MCF 10A (cell line): Measurements from ENCODE around the gene PISD. TPM values are rescaled to one million over a fixed set of nuclear protein-coding genes. Genes with fewer than 3 reads are reported as not detected.
"Not testable (repeated sequence)": the region's sequence is repeated elsewhere in the genome, so short reads cannot be mapped to it uniquely, and the experiment has no call there.

Experiments
- BruUV-seq: library from RNA; stranded (reverse); fragments of 400-500 nt; replicated peaks from 2 replicates; lab custom pipeline; 2021; lab: Mats Ljungman, UMichigan
- CTCF ChIA-PET: fragments of 300-600 bp; sonication (Branson Sonifier 250); formaldehyde crosslinking; extraction: SDS; loops from one replicate; lab custom pipeline; 2021; ENCODE audit warnings: antibody characterized with exemption, inconsistent platforms; lab: Yijun Ruan, JAX
- POLR2A ChIA-PET: fragments of 300-600, 350-650 bp; sonication (Branson Sonifier 250); formaldehyde crosslinking; extraction: SDS; loops from one replicate; lab custom pipeline; 2020; ENCODE audit warnings: antibody characterized with exemption, inconsistent platforms; lab: Yijun Ruan, JAX
- DNase-seq: peaks from one replicate; pipeline ENCODE4 v3.0.0-alpha.2; 2018; ENCODE audit not compliant: unreplicated experiment
- H3K27ac Mint-ChIP-seq: one replicate; pipeline ENCODE4 v1.8.0; 2022; ENCODE audit warnings: mild to moderate bottlenecking, low read depth, mixed read lengths; ENCODE audit not compliant: unreplicated experiment
- H3K27me3 Mint-ChIP-seq: one replicate; pipeline ENCODE4 v1.8.0; 2022; ENCODE audit warnings: mixed read lengths; ENCODE audit not compliant: insufficient read depth, unreplicated experiment
- H3K36me3 Mint-ChIP-seq: one replicate; pipeline ENCODE4 v1.8.0; 2022; ENCODE audit warnings: mild to moderate bottlenecking, moderate library complexity, mixed read lengths; ENCODE audit not compliant: insufficient read depth, unreplicated experiment
- H3K4me1 Mint-ChIP-seq: one replicate; pipeline ENCODE4 v1.8.0; 2022; ENCODE audit warnings: mixed read lengths; ENCODE audit not compliant: insufficient read depth, unreplicated experiment
- H3K4me3 Mint-ChIP-seq: one replicate; pipeline ENCODE4 v1.8.0; 2022; ENCODE audit warnings: mild to moderate bottlenecking, moderate library complexity, mixed read lengths; ENCODE audit not compliant: unreplicated experiment
- H3K9me3 Mint-ChIP-seq: one replicate; pipeline ENCODE4 v1.8.0; 2022; ENCODE audit warnings: mixed read lengths; ENCODE audit not compliant: unreplicated experiment
- intact Hi-C: fragments of 100-400 bp; cut with micrococcal nuclease; formaldehyde crosslinking; loops from 2 replicates; pipeline ENCODE4 v1.14.1; 2022
- total RNA-seq: library from RNA; stranded (reverse); gene quantifications from 2 replicates; pipeline ENCODE4 v1.2.3, GENCODE V29; 2022
- TF ChIP-seq, protein P1 (sequence below): fragments of 200-600 bp; IDR thresholded peaks from one replicate; pipeline ENCODE4 v1.8.0; 2022; ENCODE audit warnings: antibody characterized with exemption, mild to moderate bottlenecking; ENCODE audit not compliant: unreplicated experiment

Gene PISD
- total RNA-seq, 1 experiment from 2014 or later: 48.2 TPM

- Mint-ChIP-seq H3K4me3 (no peak overlapping the region), H3K27me3 (no peaks in the 10 kb centered on the region), H3K36me3 (peaks cover 23% of the 10 kb centered on the region), H3K9me3 (peaks cover 17% of the 10 kb centered on the region), H3K27ac (no peak overlapping the region), H3K4me1 (peaks cover 38% of the 10 kb centered on the region)
- no TSS peak for BruUV-seq
- ChIA-PET POLR2A (no interaction called here), CTCF (interaction anchor here (0.6 kb wide), 1 partner anchor 122 kb away, joined by 4 read pairs; no protein-coding TSS in a partner anchor)
- no peak for DNase-seq
- TF ChIP-seq, protein P1, sequence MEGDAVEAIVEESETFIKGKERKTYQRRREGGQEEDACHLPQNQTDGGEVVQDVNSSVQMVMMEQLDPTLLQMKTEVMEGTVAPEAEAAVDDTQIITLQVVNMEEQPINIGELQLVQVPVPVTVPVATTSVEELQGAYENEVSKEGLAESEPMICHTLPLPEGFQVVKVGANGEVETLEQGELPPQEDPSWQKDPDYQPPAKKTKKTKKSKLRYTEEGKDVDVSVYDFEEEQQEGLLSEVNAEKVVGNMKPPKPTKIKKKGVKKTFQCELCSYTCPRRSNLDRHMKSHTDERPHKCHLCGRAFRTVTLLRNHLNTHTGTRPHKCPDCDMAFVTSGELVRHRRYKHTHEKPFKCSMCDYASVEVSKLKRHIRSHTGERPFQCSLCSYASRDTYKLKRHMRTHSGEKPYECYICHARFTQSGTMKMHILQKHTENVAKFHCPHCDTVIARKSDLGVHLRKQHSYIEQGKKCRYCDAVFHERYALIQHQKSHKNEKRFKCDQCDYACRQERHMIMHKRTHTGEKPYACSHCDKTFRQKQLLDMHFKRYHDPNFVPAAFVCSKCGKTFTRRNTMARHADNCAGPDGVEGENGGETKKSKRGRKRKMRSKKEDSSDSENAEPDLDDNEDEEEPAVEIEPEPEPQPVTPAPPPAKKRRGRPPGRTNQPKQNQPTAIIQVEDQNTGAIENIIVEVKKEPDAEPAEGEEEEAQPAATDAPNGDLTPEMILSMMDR: no peak
- intact Hi-C loops: no loop called here
Measured at GRCh38 chr22:31678748-31679147, 16.7 kb upstream of the PISD start.

DNA sequence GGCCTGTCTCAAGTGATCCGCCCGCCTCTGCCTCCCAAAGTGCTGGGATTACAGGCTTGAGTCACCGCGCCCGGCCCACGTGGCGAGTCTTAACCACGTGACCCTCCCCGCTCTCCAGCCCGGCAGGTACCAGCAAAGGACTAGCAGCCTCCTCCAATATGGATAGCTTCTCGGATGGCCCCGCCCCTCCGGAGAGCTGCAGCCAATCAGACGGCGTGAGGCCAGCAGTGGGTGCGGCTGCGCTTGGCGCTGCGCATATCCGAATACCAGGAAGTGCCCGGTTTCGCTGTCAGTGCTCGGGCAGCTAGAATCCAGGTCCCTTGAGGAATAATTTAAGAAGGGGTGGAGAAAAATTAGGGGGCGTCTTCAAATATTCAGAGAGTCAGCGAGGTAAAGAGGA, 14.7 kb upstream of the PISD start:
- BruUV-seq: no TSS peak
- Mint-ChIP-seq H3K4me3 (peak overlapping the region; percentile 86), H3K27me3 (no peaks in the 10 kb centered on the region), H3K27ac (peak overlapping the region; percentile 97), H3K4me1 (peaks cover 18% of the 10 kb centered on the region), H3K9me3 (peaks cover 17% of the 10 kb centered on the region), H3K36me3 (peaks cover 10% of the 10 kb centered on the region)
- TF ChIP-seq, protein P1: no peak
- ChIA-PET POLR2A (interaction anchor here (0.6 to 2.1 kb wide), 14 partner anchors 9 to 704 kb away, joined by 3 to 44 read pairs (median 4); partner anchors contain the start of genes PISD and PRR14L), CTCF (interaction anchor here (0.5 to 1.4 kb wide), 8 partner anchors 12 to 405 kb away, joined by 3 to 7 read pairs (median 4); no protein-coding TSS in a partner anchor)
- intact Hi-C loops: no loop called here
- DNase-seq: peak; percentile 96

GRCh38 chr22:31674219-31674618, 12.2 kb upstream of the PISD start:
- intact Hi-C loops, H3K4me1 Mint-ChIP-seq, DNase-seq, H3K4me3 Mint-ChIP-seq, BruUV-seq, H3K36me3 Mint-ChIP-seq, H3K27ac Mint-ChIP-seq, H3K27me3 Mint-ChIP-seq: not testable (repeated sequence)
- peaks cover 17% of the 10 kb centered on the region for H3K9me3 Mint-ChIP-seq
- ChIA-PET POLR2A (interaction anchor here (0.6 to 2.0 kb wide), 3 partner anchors 8 to 13 kb away, joined by 3 to 6 read pairs (median 5); partner anchors contain the start of gene PISD), CTCF (interaction anchor here (0.6 to 1.5 kb wide), 3 partner anchors 9 to 150 kb away, joined by 4 to 7 read pairs (median 5); no protein-coding TSS in a partner anchor)

- H3K4me1 Mint-ChIP-seq, H3K36me3 Mint-ChIP-seq, H3K27me3 Mint-ChIP-seq, H3K4me3 Mint-ChIP-seq, BruUV-seq, intact Hi-C loops, DNase-seq, H3K27ac Mint-ChIP-seq, H3K9me3 Mint-ChIP-seq: not testable (repeated sequence)
- POLR2A ChIA-PET: interaction anchor here (0.7 to 0.8 kb wide), 2 partner anchors 86 to 278 kb away, joined by 4 read pairs; no protein-coding TSS in a partner anchor
- CTCF ChIA-PET: interaction anchor here (0.8 to 1.0 kb wide), 4 partner anchors 14 to 302 kb away, joined by 3 to 9 read pairs (median 3); no protein-coding TSS in a partner anchor
Measured at GRCh38 chr22:31668849-31669248, 6.8 kb upstream of the PISD start.

DNA sequence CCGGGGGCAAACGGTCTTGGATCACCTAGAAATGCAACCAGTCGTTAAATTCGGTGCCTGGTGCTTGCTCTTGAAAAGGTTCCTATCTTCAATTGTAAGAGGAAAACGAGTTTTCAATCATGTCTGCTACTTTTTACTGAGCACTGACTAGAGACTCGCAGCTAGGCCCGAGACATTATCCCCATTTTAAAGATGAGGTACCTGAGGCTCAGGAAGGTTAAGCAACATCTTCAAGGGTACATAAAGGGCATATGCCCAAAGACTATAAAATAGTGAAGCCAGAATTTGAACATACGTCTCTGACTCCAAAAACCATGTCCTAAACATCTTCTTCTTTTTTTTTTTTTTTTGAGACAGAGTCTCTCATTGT, 638 bp upstream of the PISD start:
- Mint-ChIP-seq H3K4me1 (peaks cover 19% of the 10 kb centered on the region), H3K27ac (peak overlapping the region; percentile 100), H3K4me3 (peak overlapping the region; percentile 100), H3K36me3 (peaks cover 44% of the 10 kb centered on the region), H3K9me3 (no peaks in the 10 kb centered on the region), H3K27me3 (no peaks in the 10 kb centered on the region)
- TF ChIP-seq, protein P1: no peak
- no peak for DNase-seq
- no TSS peak for BruUV-seq
- ChIA-PET CTCF (interaction anchor here (0.6 to 1.4 kb wide), 6 partner anchors 14 to 308 kb away, joined by 3 to 5 read pairs (median 4); no protein-coding TSS in a partner anchor), POLR2A (interaction anchor here (0.6 to 6.2 kb wide), 30 partner anchors 10 to 328 kb away, joined by 3 to 107 read pairs (median 9); partner anchors contain the start of genes DEPDC5, EIF4ENIF1, PRR14L and YWHAH)
- intact Hi-C loops: loop anchor here (5.0 kb wide), 2 partner anchors 90 to 210 kb away; partner anchors contain the start of genes DEPDC5 and PRR14L

DNA sequence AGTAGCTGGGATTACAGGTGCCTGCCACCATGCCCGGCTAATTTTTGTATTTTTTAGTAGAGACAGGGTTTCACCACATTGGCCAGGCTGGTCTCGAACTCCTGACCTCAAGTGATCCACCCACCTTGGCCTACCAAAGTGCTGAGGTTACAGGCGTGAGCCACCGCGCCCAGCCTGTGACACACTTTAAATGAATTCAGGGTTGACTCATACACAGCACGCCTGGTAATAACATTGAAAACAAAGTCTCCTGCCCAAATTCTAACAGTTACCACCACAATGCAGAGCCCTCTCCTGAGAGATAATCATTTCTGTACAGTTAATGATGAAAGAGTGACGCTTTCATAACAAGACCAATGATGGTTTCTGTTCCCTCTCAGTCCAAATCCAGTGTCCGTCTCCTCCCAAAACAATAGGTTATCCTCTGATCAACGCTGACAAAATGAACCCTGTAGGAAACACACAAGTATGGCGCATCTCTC, 1.1 kb downstream of the PISD start:
- peaks cover 44% of the 10 kb centered on the region for H3K36me3 Mint-ChIP-seq
- ChIA-PET CTCF (interaction anchor here (0.7 to 1.5 kb wide), 8 partner anchors 8 to 474 kb away, joined by 3 to 7 read pairs (median 4); no protein-coding TSS in a partner anchor), POLR2A (interaction anchor here (0.6 to 6.2 kb wide), 31 partner anchors 8 to 309 kb away, joined by 3 to 107 read pairs (median 6); partner anchors contain the start of genes DEPDC5, PRR14L, SFI1 and YWHAH)
- intact Hi-C loops: loop anchor here (5.0 kb wide), 2 partner anchors 91 to 211 kb away; partner anchors contain the start of genes DEPDC5 and PRR14L
- not testable (repeated sequence) for BruUV-seq, H3K9me3 Mint-ChIP-seq, H3K27me3 Mint-ChIP-seq
- DNase-seq: peak; percentile 77
- peak overlapping the region; percentile 100 for H3K4me3 Mint-ChIP-seq
- peaks cover 25% of the 10 kb centered on the region for H3K4me1 Mint-ChIP-seq
- H3K27ac Mint-ChIP-seq: peak overlapping the region; percentile 100
